Measurements from ENCODE around the gene PFKFB4.

GRCh38 chr3:48599509-48600285 is 43.1 kb upstream of the PFKFB4 start:
- TF ChIP-seq, protein P1, sequence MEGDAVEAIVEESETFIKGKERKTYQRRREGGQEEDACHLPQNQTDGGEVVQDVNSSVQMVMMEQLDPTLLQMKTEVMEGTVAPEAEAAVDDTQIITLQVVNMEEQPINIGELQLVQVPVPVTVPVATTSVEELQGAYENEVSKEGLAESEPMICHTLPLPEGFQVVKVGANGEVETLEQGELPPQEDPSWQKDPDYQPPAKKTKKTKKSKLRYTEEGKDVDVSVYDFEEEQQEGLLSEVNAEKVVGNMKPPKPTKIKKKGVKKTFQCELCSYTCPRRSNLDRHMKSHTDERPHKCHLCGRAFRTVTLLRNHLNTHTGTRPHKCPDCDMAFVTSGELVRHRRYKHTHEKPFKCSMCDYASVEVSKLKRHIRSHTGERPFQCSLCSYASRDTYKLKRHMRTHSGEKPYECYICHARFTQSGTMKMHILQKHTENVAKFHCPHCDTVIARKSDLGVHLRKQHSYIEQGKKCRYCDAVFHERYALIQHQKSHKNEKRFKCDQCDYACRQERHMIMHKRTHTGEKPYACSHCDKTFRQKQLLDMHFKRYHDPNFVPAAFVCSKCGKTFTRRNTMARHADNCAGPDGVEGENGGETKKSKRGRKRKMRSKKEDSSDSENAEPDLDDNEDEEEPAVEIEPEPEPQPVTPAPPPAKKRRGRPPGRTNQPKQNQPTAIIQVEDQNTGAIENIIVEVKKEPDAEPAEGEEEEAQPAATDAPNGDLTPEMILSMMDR (IDR thresholded peaks at IDR 0.05; ENCODE audit: insufficient read depth, low read length) = no peak
- TF ChIP-seq POLR2AphosphoS5 (IDR thresholded peaks at IDR 0.05; ENCODE audit: low read depth) (no peak), GABPA (IDR thresholded peaks at IDR 0.05; ENCODE audit: low read depth) (no peak), SPI1 (IDR thresholded peaks at IDR 0.05; ENCODE audit: borderline replicate concordance, low read depth) (no peak)
- TF ChIP-seq, protein P2, sequence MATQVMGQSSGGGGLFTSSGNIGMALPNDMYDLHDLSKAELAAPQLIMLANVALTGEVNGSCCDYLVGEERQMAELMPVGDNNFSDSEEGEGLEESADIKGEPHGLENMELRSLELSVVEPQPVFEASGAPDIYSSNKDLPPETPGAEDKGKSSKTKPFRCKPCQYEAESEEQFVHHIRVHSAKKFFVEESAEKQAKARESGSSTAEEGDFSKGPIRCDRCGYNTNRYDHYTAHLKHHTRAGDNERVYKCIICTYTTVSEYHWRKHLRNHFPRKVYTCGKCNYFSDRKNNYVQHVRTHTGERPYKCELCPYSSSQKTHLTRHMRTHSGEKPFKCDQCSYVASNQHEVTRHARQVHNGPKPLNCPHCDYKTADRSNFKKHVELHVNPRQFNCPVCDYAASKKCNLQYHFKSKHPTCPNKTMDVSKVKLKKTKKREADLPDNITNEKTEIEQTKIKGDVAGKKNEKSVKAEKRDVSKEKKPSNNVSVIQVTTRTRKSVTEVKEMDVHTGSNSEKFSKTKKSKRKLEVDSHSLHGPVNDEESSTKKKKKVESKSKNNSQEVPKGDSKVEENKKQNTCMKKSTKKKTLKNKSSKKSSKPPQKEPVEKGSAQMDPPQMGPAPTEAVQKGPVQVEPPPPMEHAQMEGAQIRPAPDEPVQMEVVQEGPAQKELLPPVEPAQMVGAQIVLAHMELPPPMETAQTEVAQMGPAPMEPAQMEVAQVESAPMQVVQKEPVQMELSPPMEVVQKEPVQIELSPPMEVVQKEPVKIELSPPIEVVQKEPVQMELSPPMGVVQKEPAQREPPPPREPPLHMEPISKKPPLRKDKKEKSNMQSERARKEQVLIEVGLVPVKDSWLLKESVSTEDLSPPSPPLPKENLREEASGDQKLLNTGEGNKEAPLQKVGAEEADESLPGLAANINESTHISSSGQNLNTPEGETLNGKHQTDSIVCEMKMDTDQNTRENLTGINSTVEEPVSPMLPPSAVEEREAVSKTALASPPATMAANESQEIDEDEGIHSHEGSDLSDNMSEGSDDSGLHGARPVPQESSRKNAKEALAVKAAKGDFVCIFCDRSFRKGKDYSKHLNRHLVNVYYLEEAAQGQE (IDR thresholded peaks at IDR 0.05; ENCODE audit: insufficient replicate concordance, low read depth) = no peak
